GM12892 (cell line): ENCODE results near the gene C5orf63.

Source experiments
- POLR2AphosphoS5 ChIP-seq: IDR thresholded peaks from 2 replicates; pipeline ENCODE4 v1.6.1; 2011; ENCODE audit warnings: low read depth, low read length, control low read depth
- TAF1 ChIP-seq: IDR thresholded peaks from 2 replicates; pipeline ENCODE4 v1.6.1; 2011; ENCODE audit warnings: low read depth, mild to moderate bottlenecking, control low read depth, low read length, borderline replicate concordance

- TF ChIP-seq TAF1 = no peak
- TF ChIP-seq POLR2AphosphoS5 = no peak
Observed at GRCh38 chr5:127031863-127032232, 41.5 kb downstream of the C5orf63 start.
